ENCODE data around the gene ACSM6. TPM values are rescaled to one million over a fixed set of nuclear protein-coding genes. Genes with fewer than 3 reads are reported as not detected.

The ACSM6 gene
- total RNA-seq, 1 experiment from 2014 or later, result not detected

GRCh38 chr10:95240811-95241210 lies 46.8 kb downstream of the ACSM6 start:
- CTCF ChIA-PET, result no interaction called here
- Mint-ChIP-seq H3K27me3 (ENCODE audit: unreplicated experiment) (no peaks in the 10 kb centered on the region), H3K27ac (ENCODE audit: unreplicated experiment) (no peak overlapping the region), H3K9me3 (ENCODE audit: low read depth, unreplicated experiment) (no peaks in the 10 kb centered on the region), H3K4me1 (ENCODE audit: low read depth, unreplicated experiment) (no peaks in the 10 kb centered on the region), H3K36me3 (ENCODE audit: insufficient read depth, unreplicated experiment) (peaks cover 2% of the 10 kb centered on the region), H3K4me3 (ENCODE audit: low read depth, unreplicated experiment) (no peak overlapping the region)
- no peak for DNase-seq
- TF ChIP-seq CTCF (IDR thresholded peaks at IDR 0.05; ENCODE audit: unreplicated experiment), result no peak
- intact Hi-C loops (cut with micrococcal nuclease; ENCODE audit: unreplicated experiment), result loop anchor here (10.0 kb wide), 1 partner anchor 106 kb away; no protein-coding TSS in a partner anchor
- BruUV-seq (replicated peaks), result no TSS peak

GRCh38 chr10:95241533-95241932 lies 47.5 kb downstream of the ACSM6 start:
- Mint-ChIP-seq H3K27me3 (ENCODE audit: unreplicated experiment) (no peaks in the 10 kb centered on the region), H3K9me3 (ENCODE audit: low read depth, unreplicated experiment) (no peaks in the 10 kb centered on the region), H3K36me3 (ENCODE audit: insufficient read depth, unreplicated experiment) (peaks cover 3% of the 10 kb centered on the region), H3K27ac (ENCODE audit: unreplicated experiment) (no peak overlapping the region), H3K4me3 (ENCODE audit: low read depth, unreplicated experiment) (no peak overlapping the region), H3K4me1 (ENCODE audit: low read depth, unreplicated experiment) (peaks cover under 1% of the 10 kb centered on the region)
- no peak for DNase-seq
- CTCF ChIA-PET, result no interaction called here
- intact Hi-C loops (cut with micrococcal nuclease; ENCODE audit: unreplicated experiment), result loop anchor here (10.0 kb wide), 1 partner anchor 107 kb away; no protein-coding TSS in a partner anchor
- no peak for TF ChIP-seq CTCF (IDR thresholded peaks at IDR 0.05; ENCODE audit: unreplicated experiment)
- BruUV-seq (replicated peaks), result no TSS peak

- TF ChIP-seq CTCF (IDR thresholded peaks at IDR 0.05; ENCODE audit: unreplicated experiment), result peak; percentile 50
- no peaks in the 10 kb centered on the region for H3K27me3 Mint-ChIP-seq (ENCODE audit: unreplicated experiment)
- H3K4me3 Mint-ChIP-seq (ENCODE audit: low read depth, unreplicated experiment), result no peak overlapping the region
- CTCF ChIA-PET, result interaction anchor here (0.7 to 1.5 kb wide), 4 partner anchors 41 to 119 kb away, joined by 3 to 8 read pairs (median 4); no protein-coding TSS in a partner anchor
- peaks cover 3% of the 10 kb centered on the region for H3K36me3 Mint-ChIP-seq (ENCODE audit: insufficient read depth, unreplicated experiment)
- intact Hi-C loops (cut with micrococcal nuclease; ENCODE audit: unreplicated experiment), result loop anchor here (10.0 kb wide), 1 partner anchor 108 kb away; no protein-coding TSS in a partner anchor
- peak; percentile 42 for DNase-seq
- no TSS peak for BruUV-seq (replicated peaks)
- H3K27ac Mint-ChIP-seq (ENCODE audit: unreplicated experiment), result no peak overlapping the region
- peaks cover 13% of the 10 kb centered on the region for H3K4me1 Mint-ChIP-seq (ENCODE audit: low read depth, unreplicated experiment)
- no peaks in the 10 kb centered on the region for H3K9me3 Mint-ChIP-seq (ENCODE audit: low read depth, unreplicated experiment)
These were observed 48.7 kb downstream of the ACSM6 start for GRCh38 chr10:95242581-95243317.

- Mint-ChIP-seq H3K4me3 (ENCODE audit: low read depth, unreplicated experiment) (no peak overlapping the region), H3K36me3 (ENCODE audit: insufficient read depth, unreplicated experiment) (peaks cover 3% of the 10 kb centered on the region), H3K4me1 (ENCODE audit: low read depth, unreplicated experiment) (peaks cover 18% of the 10 kb centered on the region), H3K27ac (ENCODE audit: unreplicated experiment) (no peak overlapping the region), H3K27me3 (ENCODE audit: unreplicated experiment) (no peaks in the 10 kb centered on the region), H3K9me3 (ENCODE audit: low read depth, unreplicated experiment) (no peaks in the 10 kb centered on the region)
- intact Hi-C loops (cut with micrococcal nuclease; ENCODE audit: unreplicated experiment), result loop anchor here (10.0 kb wide), 1 partner anchor 108 kb away; no protein-coding TSS in a partner anchor
- DNase-seq, result no peak
- no peak for TF ChIP-seq CTCF (IDR thresholded peaks at IDR 0.05; ENCODE audit: unreplicated experiment)
- CTCF ChIA-PET, result interaction anchor here (0.7 to 1.5 kb wide), 4 partner anchors 41 to 119 kb away, joined by 3 to 8 read pairs (median 4); no protein-coding TSS in a partner anchor
- no TSS peak for BruUV-seq (replicated peaks)
These were observed 49.2 kb downstream of the ACSM6 start for GRCh38 chr10:95243318-95243617.

All from Calu3 (cell line).